Stimulated activated CD8-positive, alpha-beta memory T cell treated with anti-CD3 and anti-CD28 coated beads, Interleukin-4, amount 100 ng/mL, for 24 hours (primary cell): ENCODE measurements around the gene ATG13.

Experiments
- DNase-seq: peaks from one replicate; pipeline ENCODE4 v3.0.0-alpha.2; 2020; ENCODE audit warnings: low read depth

The ATG13 gene

GRCh38 chr11:46607516-46607915 is 9.8 kb upstream of the ATG13 start:
- DNase-seq = no peak

GRCh38 chr11:46609386-46609785 is 8.0 kb upstream of the ATG13 start:
- DNase-seq = no peak

GRCh38 chr11:46611526-46612304 is 5.6 kb upstream of the ATG13 start:
- DNase-seq = no peak

GRCh38 chr11:46612326-46612725 is 5.0 kb upstream of the ATG13 start:
- DNase-seq = no peak

GRCh38 chr11:46615756-46616155 is 1.6 kb upstream of the ATG13 start:
- no peak for DNase-seq

- DNase-seq = no peak
Observed at GRCh38 chr11:46616551-46617133, 711 bp upstream of the ATG13 start.

GRCh38 chr11:46617972-46618314 is 590 bp downstream of the ATG13 start:
- no peak for DNase-seq

GRCh38 chr11:46618837-46619236 is 1.5 kb downstream of the ATG13 start:
- no peak for DNase-seq

- no peak for DNase-seq
Observed at GRCh38 chr11:46625406-46625805, 8.1 kb downstream of the ATG13 start.

- DNase-seq = no peak
Observed at GRCh38 chr11:46628961-46629360, 11.6 kb downstream of the ATG13 start.

- DNase-seq = no peak
Observed at GRCh38 chr11:46630237-46630636, 12.9 kb downstream of the ATG13 start.

GRCh38 chr11:46631676-46632075 is 14.3 kb downstream of the ATG13 start:
- DNase-seq = no peak

- DNase-seq = no peak
Observed at GRCh38 chr11:46632502-46632901, 15.1 kb downstream of the ATG13 start.

GRCh38 chr11:46633291-46634217 is 16.2 kb downstream of the ATG13 start:
- no peak for DNase-seq

- no peak for DNase-seq
Observed at GRCh38 chr11:46635557-46636139, 18.3 kb downstream of the ATG13 start.

GRCh38 chr11:46637546-46637945 is 20.2 kb downstream of the ATG13 start:
- no peak for DNase-seq

GRCh38 chr11:46639197-46639839 is 22.0 kb downstream of the ATG13 start:
- DNase-seq = no peak

- no peak for DNase-seq
Observed at GRCh38 chr11:46640036-46640788, 22.9 kb downstream of the ATG13 start.

GRCh38 chr11:46641639-46642038 is 24.3 kb downstream of the ATG13 start:
- DNase-seq = no peak

- no peak for DNase-seq
Observed at GRCh38 chr11:46642627-46643335, 25.4 kb downstream of the ATG13 start.

GRCh38 chr11:46643531-46643930 is 26.2 kb downstream of the ATG13 start:
- no peak for DNase-seq
